BLaER1 (cell line): ENCODE data around the gene HTR3B.

Source experiments
- H3K27ac ChIP-seq: shearing (Covaris generic); formaldehyde crosslinking; 2 replicates; pipeline ENCODE4 v1.8.1; 2022
- H3K27me3 ChIP-seq: shearing (Covaris generic); formaldehyde crosslinking; 2 replicates; pipeline ENCODE4 v1.8.1; 2022
- H3K36me3 ChIP-seq: shearing (Covaris generic); formaldehyde crosslinking; 2 replicates; pipeline ENCODE4 v1.8.1; 2022
- H3K4me1 ChIP-seq: shearing (Covaris generic); formaldehyde crosslinking; 2 replicates; pipeline ENCODE4 v1.8.1; 2022
- H3K4me2 ChIP-seq: shearing (Covaris generic); formaldehyde crosslinking; 2 replicates; pipeline ENCODE4 v1.8.1; 2022
- H3K4me3 ChIP-seq: shearing (Covaris generic); formaldehyde crosslinking; 2 replicates; pipeline ENCODE4 v1.8.1; 2022
- H3K9ac ChIP-seq: shearing (Covaris generic); formaldehyde crosslinking; 2 replicates; pipeline ENCODE4 v1.8.1; 2022
- H3K9me3 ChIP-seq: shearing (Covaris generic); formaldehyde crosslinking; 2 replicates; pipeline ENCODE4 v1.8.1; 2022
- H4K20me1 ChIP-seq: shearing (Covaris generic); formaldehyde crosslinking; 2 replicates; pipeline ENCODE4 v1.8.1; 2022
- Cebpa-rat ChIP-seq: shearing (Covaris generic); IDR thresholded peaks from 2 replicates; pipeline ENCODE4 v1.8.1; 2022

HTR3B gene

DNA sequence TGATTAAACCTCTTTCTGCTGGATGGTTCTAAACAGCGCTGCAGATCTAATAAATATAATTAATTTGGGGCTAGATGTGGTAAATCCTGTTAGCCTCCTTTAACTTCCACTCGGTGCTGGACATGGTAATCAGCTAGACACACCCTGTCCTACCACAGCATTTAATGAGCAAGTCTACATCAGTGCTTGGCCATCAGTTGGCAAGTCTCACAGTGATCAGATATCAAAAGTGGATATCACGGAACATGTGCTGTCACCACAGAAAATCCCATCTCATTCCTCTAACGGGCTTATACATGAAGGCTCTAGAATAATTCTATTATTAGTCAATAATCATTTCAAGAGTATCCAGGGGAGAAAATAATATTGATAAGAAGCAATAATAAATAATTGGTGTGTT is 23.6 kb upstream of the HTR3B start:
- Histone ChIP-seq H3K4me2 (no peak overlapping the region), H3K27ac (no peak overlapping the region), H3K4me1 (peaks cover 28% of the 10 kb centered on the region), H3K36me3 (no peaks in the 10 kb centered on the region), H3K27me3 (no peaks in the 10 kb centered on the region), H3K9ac (no peak overlapping the region), H3K4me3 (no peak overlapping the region), H3K9me3 (peaks cover 20% of the 10 kb centered on the region), H4K20me1 (no peaks in the 10 kb centered on the region)
- TF ChIP-seq Cebpa-rat = no peak

GRCh38 chr11:113881856-113882255 is 22.7 kb upstream of the HTR3B start:
- no peak for TF ChIP-seq Cebpa-rat
- no peak overlapping the region for H3K27ac ChIP-seq
- no peak overlapping the region for H3K4me3 ChIP-seq
- H3K36me3 ChIP-seq = no peaks in the 10 kb centered on the region
- H3K27me3 ChIP-seq = no peaks in the 10 kb centered on the region
- no peaks in the 10 kb centered on the region for H4K20me1 ChIP-seq
- peaks cover 20% of the 10 kb centered on the region for H3K9me3 ChIP-seq
- H3K9ac ChIP-seq = no peak overlapping the region
- H3K4me1 ChIP-seq = peaks cover 19% of the 10 kb centered on the region
- H3K4me2 ChIP-seq = no peak overlapping the region

- H3K36me3 ChIP-seq = no peaks in the 10 kb centered on the region
- no peak overlapping the region for H3K9ac ChIP-seq
- no peak overlapping the region for H3K4me3 ChIP-seq
- H3K4me2 ChIP-seq = no peak overlapping the region
- no peaks in the 10 kb centered on the region for H4K20me1 ChIP-seq
- no peaks in the 10 kb centered on the region for H3K4me1 ChIP-seq
- H3K9me3 ChIP-seq = peaks cover 8% of the 10 kb centered on the region
- H3K27me3 ChIP-seq = no peaks in the 10 kb centered on the region
- TF ChIP-seq Cebpa-rat = no peak
- no peak overlapping the region for H3K27ac ChIP-seq
Measured at GRCh38 chr11:113884361-113884836, 20.2 kb upstream of the HTR3B start.

GRCh38 chr11:113885897-113886296 is 18.7 kb upstream of the HTR3B start:
- no peaks in the 10 kb centered on the region for H3K27me3 ChIP-seq
- H3K4me3 ChIP-seq = no peak overlapping the region
- no peak overlapping the region for H3K9ac ChIP-seq
- no peaks in the 10 kb centered on the region for H3K4me1 ChIP-seq
- no peaks in the 10 kb centered on the region for H3K36me3 ChIP-seq
- no peaks in the 10 kb centered on the region for H4K20me1 ChIP-seq
- no peaks in the 10 kb centered on the region for H3K9me3 ChIP-seq
- no peak for TF ChIP-seq Cebpa-rat
- no peak overlapping the region for H3K4me2 ChIP-seq
- H3K27ac ChIP-seq = no peak overlapping the region

DNA sequence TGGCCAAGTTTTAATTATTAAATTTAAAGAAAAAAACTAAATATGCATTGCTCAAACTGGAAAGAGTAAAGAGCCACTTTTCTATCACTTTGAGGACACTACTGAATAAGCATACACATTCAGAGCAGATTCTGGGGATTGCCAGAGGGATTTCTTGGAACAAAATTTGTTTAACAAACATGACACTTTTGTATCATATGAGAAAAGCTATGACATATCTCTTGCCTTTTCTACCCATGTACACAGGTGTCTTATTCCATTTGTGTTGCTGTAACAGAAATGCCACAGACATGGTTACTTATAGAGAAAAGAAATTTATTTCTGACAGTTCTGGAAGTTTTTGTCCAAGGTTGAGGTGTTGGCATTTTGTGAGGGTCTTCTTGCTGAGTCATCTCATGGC is 15.7 kb upstream of the HTR3B start:
- H3K4me3 ChIP-seq = no peak overlapping the region
- no peak overlapping the region for H3K4me2 ChIP-seq
- H3K9ac ChIP-seq = no peak overlapping the region
- no peaks in the 10 kb centered on the region for H4K20me1 ChIP-seq
- H3K9me3 ChIP-seq = no peaks in the 10 kb centered on the region
- TF ChIP-seq Cebpa-rat = no peak
- H3K4me1 ChIP-seq = no peaks in the 10 kb centered on the region
- H3K27ac ChIP-seq = no peak overlapping the region
- no peaks in the 10 kb centered on the region for H3K36me3 ChIP-seq
- no peaks in the 10 kb centered on the region for H3K27me3 ChIP-seq

GRCh38 chr11:113894421-113894996 is 10.1 kb upstream of the HTR3B start:
- TF ChIP-seq Cebpa-rat = no peak
- no peaks in the 10 kb centered on the region for H3K36me3 ChIP-seq
- H3K4me2 ChIP-seq = no peak overlapping the region
- no peaks in the 10 kb centered on the region for H4K20me1 ChIP-seq
- H3K9me3 ChIP-seq = no peaks in the 10 kb centered on the region
- H3K9ac ChIP-seq = no peak overlapping the region
- no peak overlapping the region for H3K27ac ChIP-seq
- peaks cover 6% of the 10 kb centered on the region; the same call in 1 of the 2 replicates for H3K4me1 ChIP-seq
- H3K27me3 ChIP-seq = no peaks in the 10 kb centered on the region
- H3K4me3 ChIP-seq = no peak overlapping the region

DNA sequence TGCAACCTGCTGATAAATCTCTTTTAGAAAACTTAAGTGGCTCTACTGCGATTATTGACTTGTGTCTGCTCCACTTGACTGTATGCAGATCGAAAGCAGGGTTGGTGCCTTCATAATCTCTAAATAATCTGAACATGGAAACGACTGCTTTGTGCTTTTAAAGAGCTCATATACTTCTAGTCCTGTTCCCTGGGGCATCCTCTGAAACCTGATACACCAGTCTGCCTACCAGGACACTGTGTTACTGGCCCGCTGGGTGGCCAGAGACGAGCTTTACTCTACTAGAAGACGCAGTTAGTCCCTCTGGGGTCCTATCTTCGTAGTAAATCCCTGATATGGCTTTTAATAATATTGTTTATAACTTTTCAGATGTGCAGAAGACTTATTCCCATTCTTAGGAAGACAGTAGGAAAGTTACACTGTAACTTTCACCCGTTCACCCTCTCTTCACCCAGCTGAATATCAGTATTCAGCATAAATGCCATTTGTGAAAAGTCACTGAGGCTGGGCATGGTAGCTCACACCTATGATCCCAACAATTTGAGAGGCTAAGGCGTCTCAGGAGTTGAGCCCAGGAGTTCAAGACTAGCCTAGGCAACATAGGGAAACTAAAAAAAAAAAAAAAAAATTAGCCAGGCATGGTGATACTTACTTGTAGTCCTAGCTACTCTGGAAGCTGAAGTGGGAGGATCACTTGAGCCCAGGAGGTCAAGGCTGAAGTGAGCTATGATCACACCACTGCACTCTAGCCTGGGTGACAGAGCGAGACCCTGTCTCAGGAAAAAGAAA is 9.0 kb upstream of the HTR3B start:
- TF ChIP-seq Cebpa-rat = no peak
- no peaks in the 10 kb centered on the region for H4K20me1 ChIP-seq
- peaks cover 6% of the 10 kb centered on the region; the same call in 1 of the 2 replicates for H3K4me1 ChIP-seq
- no peaks in the 10 kb centered on the region for H3K27me3 ChIP-seq
- H3K36me3 ChIP-seq = no peaks in the 10 kb centered on the region
- no peak overlapping the region for H3K9ac ChIP-seq
- no peak overlapping the region for H3K27ac ChIP-seq
- H3K9me3 ChIP-seq = no peaks in the 10 kb centered on the region
- H3K4me2 ChIP-seq = no peak overlapping the region
- no peak overlapping the region for H3K4me3 ChIP-seq

DNA sequence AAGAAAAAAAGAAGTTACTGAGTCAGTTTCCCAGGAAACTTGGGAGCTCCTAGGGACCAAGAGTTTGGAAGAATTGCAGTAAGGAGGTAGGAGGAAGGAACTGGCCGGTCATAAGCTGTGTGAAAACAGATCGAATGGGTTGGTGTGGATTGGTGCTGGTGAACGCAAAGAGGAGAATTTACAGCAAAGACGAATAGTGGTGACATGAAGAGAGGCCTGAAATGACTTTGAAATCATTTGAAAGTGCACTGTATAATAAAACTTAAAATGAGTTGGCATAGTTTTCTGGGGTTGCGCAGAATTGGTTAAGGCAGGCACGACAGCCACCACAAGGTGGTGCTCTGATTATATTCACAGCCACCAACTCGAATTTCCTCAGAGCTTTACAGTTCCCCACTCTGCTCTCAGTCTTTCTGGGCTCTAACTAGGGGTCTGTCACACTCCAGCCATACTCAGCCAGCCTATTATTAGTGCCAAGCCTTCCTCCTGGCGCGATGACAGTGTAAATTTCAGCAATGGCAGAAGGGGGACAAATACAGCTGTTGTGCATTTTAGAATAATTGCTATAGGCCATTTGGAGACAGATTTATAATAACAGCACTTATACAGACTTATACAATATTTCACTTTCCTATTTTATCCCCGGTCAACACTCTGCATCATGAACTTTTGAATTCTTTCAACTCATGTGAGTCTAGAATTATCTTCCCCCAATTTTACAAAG is 8.3 kb upstream of the HTR3B start:
- no peaks in the 10 kb centered on the region for H3K9me3 ChIP-seq
- no peaks in the 10 kb centered on the region for H3K36me3 ChIP-seq
- no peaks in the 10 kb centered on the region for H3K27me3 ChIP-seq
- H3K4me3 ChIP-seq = no peak overlapping the region
- no peaks in the 10 kb centered on the region for H4K20me1 ChIP-seq
- no peak overlapping the region for H3K27ac ChIP-seq
- peaks cover 6% of the 10 kb centered on the region; the same call in 1 of the 2 replicates for H3K4me1 ChIP-seq
- no peak overlapping the region for H3K9ac ChIP-seq
- TF ChIP-seq Cebpa-rat = no peak
- H3K4me2 ChIP-seq = no peak overlapping the region

GRCh38 chr11:113901141-113901540 is 3.5 kb upstream of the HTR3B start:
- Histone ChIP-seq H3K4me3 (no peak overlapping the region), H3K4me2 (no peak overlapping the region), H3K27ac (no peak overlapping the region), H3K27me3 (no peaks in the 10 kb centered on the region), H3K9me3 (no peaks in the 10 kb centered on the region), H3K9ac (no peak overlapping the region), H3K36me3 (no peaks in the 10 kb centered on the region), H3K4me1 (no peaks in the 10 kb centered on the region), H4K20me1 (no peaks in the 10 kb centered on the region)
- TF ChIP-seq Cebpa-rat = no peak

DNA sequence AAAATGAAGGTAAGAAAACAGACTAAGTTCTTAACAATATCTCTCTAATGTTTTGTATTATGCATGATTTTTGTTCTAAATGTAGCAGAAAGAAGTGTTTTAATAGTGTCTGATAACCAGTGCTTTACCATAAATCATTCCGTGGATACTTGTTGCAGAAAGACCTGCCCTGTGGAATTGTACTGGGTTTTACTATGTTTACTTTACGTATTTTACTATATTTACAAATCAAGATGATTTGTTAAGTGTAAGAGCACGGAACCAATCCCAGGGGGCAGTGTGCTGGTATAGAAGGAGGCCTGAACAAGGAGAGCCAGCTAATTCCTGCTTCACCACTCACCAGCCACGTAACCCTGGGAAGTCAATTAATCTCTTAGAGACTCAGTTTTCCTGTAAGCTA is 1.4 kb downstream of the HTR3B start:
- H4K20me1 ChIP-seq = no peaks in the 10 kb centered on the region

More for the DNA sequence above, 1.4 kb downstream of the HTR3B start:
- Histone ChIP-seq H3K9me3 (no peaks in the 10 kb centered on the region), H3K27ac (no peak overlapping the region), H3K4me2 (no peak overlapping the region), H3K4me1 (no peaks in the 10 kb centered on the region), H3K27me3 (no peaks in the 10 kb centered on the region), H3K9ac (no peak overlapping the region), H3K36me3 (no peaks in the 10 kb centered on the region), H3K4me3 (no peak overlapping the region)
- no peak for TF ChIP-seq Cebpa-rat
